Osteoblast (primary cell): ENCODE results near the gene PHLDB3. TPM values are rescaled to one million over a fixed set of nuclear protein-coding genes. Genes with fewer than 3 reads are reported as not detected.

Source experiments
- DNase-seq: peaks from one replicate; pipeline ENCODE4 v3.0.0; 2011; ENCODE audit warnings: low spot score, mixed read lengths; ENCODE audit not compliant: insufficient read length; ENCODE audit errors: missing footprints
- H2AFZ ChIP-seq: 2 replicates; pipeline ENCODE4 v1.6.0; 2011; ENCODE audit warnings: mild to moderate bottlenecking, low read length
- H3K27ac ChIP-seq: 2 replicates; pipeline ENCODE4 v1.5.1; 2011; ENCODE audit warnings: mild to moderate bottlenecking, low read depth, low read length, moderate library complexity
- H3K27me3 ChIP-seq: 2 replicates; pipeline ENCODE4 v1.6.0; 2012; ENCODE audit warnings: mild to moderate bottlenecking, control low read depth, inconsistent platforms, low read length, moderate library complexity; ENCODE audit not compliant: insufficient read depth
- H3K36me3 ChIP-seq: 2 replicates; pipeline ENCODE4 v1.5.1; 2011; ENCODE audit warnings: mild to moderate bottlenecking, low read length, control low read depth, moderate library complexity; ENCODE audit not compliant: insufficient read depth
- H3K4me1 ChIP-seq: 2 replicates; pipeline ENCODE4 v1.5.1; 2011; ENCODE audit warnings: mild to moderate bottlenecking, low read length, control low read depth, moderate library complexity; ENCODE audit not compliant: insufficient read depth
- H3K4me2 ChIP-seq: 2 replicates; pipeline ENCODE4 v1.6.0; 2011; ENCODE audit warnings: mild to moderate bottlenecking, low read length; ENCODE audit not compliant: insufficient read depth
- H3K4me3 ChIP-seq: fragments of 200-600 bp; sonication (generic); 3 replicates; pipeline ENCODE4 v1.5.1; 2012; ENCODE audit warnings: mild to moderate bottlenecking, low read length, inconsistent platforms; ENCODE audit not compliant: insufficient read depth
- H3K79me2 ChIP-seq: 2 replicates; pipeline ENCODE4 v1.6.0; 2012; ENCODE audit warnings: mild to moderate bottlenecking, low read length, control low read depth, inconsistent platforms; ENCODE audit not compliant: insufficient read depth
- H3K9me3 ChIP-seq: 2 replicates; pipeline ENCODE4 v1.5.1; 2011; ENCODE audit warnings: low read depth, low read length, control low read depth
- H4K20me1 ChIP-seq: 2 replicates; pipeline ENCODE4 v1.6.0; 2012; ENCODE audit warnings: mild to moderate bottlenecking, low read length, control low read depth; ENCODE audit not compliant: insufficient read depth
- total RNA-seq: library from RNA; depleted of rRNA; stranded (reverse); fragments of >200 nt; gene quantifications from 2 replicates; pipeline ENCODE4 v1.2.3, GENCODE V29; 2012
- TF ChIP-seq, protein P1 (sequence below): IDR thresholded peaks from 2 replicates; pipeline ENCODE4 v1.5.1; 2011; ENCODE audit warnings: mild to moderate bottlenecking, low read depth, low read length, moderate library complexity; ENCODE audit errors: extremely low read depth

Gene PHLDB3
- total RNA-seq, 1 donor = 10.9 TPM

DNA sequence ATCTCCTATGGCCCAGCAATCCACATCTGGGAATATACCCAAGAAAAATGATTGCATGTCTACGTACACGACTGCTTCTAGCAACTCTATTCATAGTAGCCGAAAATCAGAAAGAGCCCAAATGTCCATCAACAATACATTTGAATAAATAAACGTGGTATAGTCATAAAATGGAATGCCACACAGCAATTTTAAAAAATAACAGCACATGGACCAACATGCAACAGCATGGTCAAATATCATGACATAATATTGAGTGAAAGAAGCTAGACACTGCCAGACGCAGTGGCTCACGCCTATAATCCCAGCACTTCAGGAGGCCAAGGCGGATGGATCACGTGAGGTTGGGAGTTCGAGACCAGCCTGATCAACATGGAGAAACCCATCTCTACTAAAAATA lies 73.6 kb downstream of the PHLDB3 start:
- Histone ChIP-seq H2AFZ (no peak overlapping the region), H3K27ac (no peak overlapping the region), H3K79me2 (no peaks in the 10 kb centered on the region), H3K4me1 (no peaks in the 10 kb centered on the region), H4K20me1 (no peaks in the 10 kb centered on the region), H3K36me3 (no peaks in the 10 kb centered on the region), H3K4me3 (no peak overlapping the region), H3K9me3 (no peaks in the 10 kb centered on the region), H3K4me2 (no peak overlapping the region), H3K27me3 (peaks cover 6% of the 10 kb centered on the region)
- TF ChIP-seq, protein P1, sequence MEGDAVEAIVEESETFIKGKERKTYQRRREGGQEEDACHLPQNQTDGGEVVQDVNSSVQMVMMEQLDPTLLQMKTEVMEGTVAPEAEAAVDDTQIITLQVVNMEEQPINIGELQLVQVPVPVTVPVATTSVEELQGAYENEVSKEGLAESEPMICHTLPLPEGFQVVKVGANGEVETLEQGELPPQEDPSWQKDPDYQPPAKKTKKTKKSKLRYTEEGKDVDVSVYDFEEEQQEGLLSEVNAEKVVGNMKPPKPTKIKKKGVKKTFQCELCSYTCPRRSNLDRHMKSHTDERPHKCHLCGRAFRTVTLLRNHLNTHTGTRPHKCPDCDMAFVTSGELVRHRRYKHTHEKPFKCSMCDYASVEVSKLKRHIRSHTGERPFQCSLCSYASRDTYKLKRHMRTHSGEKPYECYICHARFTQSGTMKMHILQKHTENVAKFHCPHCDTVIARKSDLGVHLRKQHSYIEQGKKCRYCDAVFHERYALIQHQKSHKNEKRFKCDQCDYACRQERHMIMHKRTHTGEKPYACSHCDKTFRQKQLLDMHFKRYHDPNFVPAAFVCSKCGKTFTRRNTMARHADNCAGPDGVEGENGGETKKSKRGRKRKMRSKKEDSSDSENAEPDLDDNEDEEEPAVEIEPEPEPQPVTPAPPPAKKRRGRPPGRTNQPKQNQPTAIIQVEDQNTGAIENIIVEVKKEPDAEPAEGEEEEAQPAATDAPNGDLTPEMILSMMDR = no peak
- DNase-seq = no peak

DNA sequence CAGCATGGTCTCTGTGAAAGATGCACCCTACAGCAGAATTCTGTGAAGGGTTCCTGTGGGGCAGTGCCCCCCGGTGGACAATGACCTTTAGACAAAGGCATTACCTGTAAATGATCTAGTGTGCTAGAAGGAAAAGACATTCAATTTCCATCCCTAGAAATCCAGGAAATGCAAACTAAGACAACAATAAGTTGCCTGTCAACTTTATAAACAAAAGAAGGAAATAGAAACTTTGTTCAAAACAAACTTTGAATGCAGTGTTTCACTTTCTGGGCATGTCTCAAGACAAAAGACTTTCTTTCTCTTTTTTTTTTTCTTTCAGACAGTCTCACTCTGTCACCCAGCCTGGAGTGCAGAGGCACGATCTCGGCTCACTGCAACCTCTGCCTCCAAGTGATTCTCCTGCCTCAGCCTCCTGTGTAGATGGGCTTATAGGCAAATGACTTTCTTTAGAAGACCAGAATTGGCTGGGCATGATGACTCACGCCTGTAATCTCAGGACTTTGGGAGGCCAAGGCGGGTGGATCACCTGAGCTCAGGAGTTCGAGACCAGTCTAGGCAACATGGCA lies 74.3 kb downstream of the PHLDB3 start:
- Histone ChIP-seq H2AFZ (no peak overlapping the region), H4K20me1 (no peaks in the 10 kb centered on the region), H3K9me3 (no peaks in the 10 kb centered on the region), H3K36me3 (no peaks in the 10 kb centered on the region), H3K27me3 (peaks cover 6% of the 10 kb centered on the region), H3K27ac (no peak overlapping the region), H3K4me1 (no peaks in the 10 kb centered on the region), H3K4me3 (no peak overlapping the region), H3K4me2 (no peak overlapping the region), H3K79me2 (no peaks in the 10 kb centered on the region)
- TF ChIP-seq, protein P1 = no peak
- DNase-seq = no peak

DNA sequence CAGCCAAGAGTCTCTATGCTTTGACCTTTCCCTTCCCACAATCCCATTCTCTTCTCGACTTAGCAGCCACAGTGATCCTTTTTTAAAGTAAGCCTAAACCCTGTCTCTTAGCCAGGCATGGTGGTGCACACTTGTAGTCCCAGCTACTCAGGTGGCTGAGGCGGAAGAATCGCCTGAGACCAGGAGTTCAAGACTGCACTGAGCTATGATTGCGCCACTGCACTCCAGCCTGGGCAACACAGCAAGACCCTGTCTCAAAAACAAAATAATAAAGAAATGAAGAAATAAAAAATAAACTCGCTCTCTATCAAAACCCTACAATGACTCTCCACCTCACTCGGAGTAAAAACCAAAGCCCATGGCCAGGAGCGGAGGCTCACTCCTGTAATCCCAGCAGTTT lies 75.2 kb downstream of the PHLDB3 start:
- Histone ChIP-seq H3K27me3 (peaks cover 2% of the 10 kb centered on the region), H3K4me2 (no peak overlapping the region), H3K9me3 (no peaks in the 10 kb centered on the region), H3K36me3 (no peaks in the 10 kb centered on the region), H3K27ac (no peak overlapping the region), H3K4me1 (no peaks in the 10 kb centered on the region), H3K4me3 (no peak overlapping the region), H4K20me1 (no peaks in the 10 kb centered on the region), H3K79me2 (no peaks in the 10 kb centered on the region), H2AFZ (no peak overlapping the region)
- no peak for DNase-seq
- TF ChIP-seq, protein P1 = no peak

DNA sequence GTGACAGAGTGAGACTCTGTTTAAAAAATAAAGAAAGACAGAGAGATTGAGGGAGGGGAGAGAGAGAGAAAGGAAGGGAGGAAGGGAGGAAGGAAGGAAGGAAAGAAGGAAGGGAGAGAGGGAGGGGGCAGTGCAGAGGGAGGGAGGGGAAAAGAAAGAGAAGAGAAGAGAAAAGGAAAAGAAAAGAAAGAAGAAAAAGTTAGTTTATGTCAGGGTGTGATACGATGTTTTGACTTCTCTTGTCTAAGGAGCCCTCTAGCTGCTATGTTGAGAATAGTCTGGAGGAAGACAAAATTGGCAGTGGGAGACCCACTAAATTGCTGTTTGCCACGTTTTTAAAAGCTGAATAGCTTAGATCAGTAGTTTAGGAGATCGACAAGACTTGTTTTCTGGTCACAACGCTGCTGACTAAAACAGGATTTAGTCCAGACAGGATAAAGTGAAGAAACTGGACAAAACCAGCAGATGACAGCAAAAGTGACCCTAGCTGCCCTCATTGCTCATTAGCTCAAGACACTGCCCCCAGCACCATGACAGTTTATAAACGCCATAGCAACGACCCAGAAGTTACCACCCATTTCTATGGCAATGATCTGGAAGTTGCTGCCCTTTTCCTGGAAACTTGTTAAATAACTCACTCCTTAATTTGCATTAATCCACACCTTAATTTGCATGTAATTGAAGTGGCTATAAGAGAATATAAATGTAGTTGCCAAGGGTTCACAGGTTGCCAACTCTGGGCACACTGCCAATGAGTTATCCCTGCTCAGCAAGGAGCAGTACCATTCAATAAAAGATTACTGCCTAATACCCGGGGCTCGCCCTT lies 78.8 kb downstream of the PHLDB3 start:
- no peak overlapping the region for H3K4me3 ChIP-seq
- H2AFZ ChIP-seq = peak overlapping the region; percentile 66
- no peaks in the 10 kb centered on the region for H3K9me3 ChIP-seq
- peaks cover 5% of the 10 kb centered on the region for H3K27me3 ChIP-seq
- H3K36me3 ChIP-seq = no peaks in the 10 kb centered on the region
- no peak overlapping the region for H3K27ac ChIP-seq
- no peaks in the 10 kb centered on the region for H3K79me2 ChIP-seq
- TF ChIP-seq, protein P1 = peak; percentile 49
- DNase-seq = no peak
- H3K4me1 ChIP-seq = no peaks in the 10 kb centered on the region
- peak overlapping the region; percentile 12 for H3K4me2 ChIP-seq
- no peaks in the 10 kb centered on the region for H4K20me1 ChIP-seq
